DOHH2 (cell line): ENCODE results near the gene DTYMK.

Experiments
- H3F3A ChIP-seq: fragments of 200-600 bp; sonication (generic), shearing (Covaris generic); 2 replicates; pipeline ENCODE4 v1.6.0; 2016; ENCODE audit warnings: antibody characterized with exemption, mild to moderate bottlenecking; ENCODE audit not compliant: control insufficient read depth, insufficient read depth
- H3K27ac ChIP-seq: fragments of 200-600 bp; sonication (generic); 2 replicates; pipeline ENCODE4 v1.5.1; 2014; ENCODE audit warnings: low read depth, mild to moderate bottlenecking, low read length, moderate library complexity
- H3K27me3 ChIP-seq: fragments of 200-600 bp; sonication (generic); 2 replicates; pipeline ENCODE4 v1.6.1; 2014; ENCODE audit warnings: mild to moderate bottlenecking, low read length, mixed read lengths; ENCODE audit not compliant: control insufficient read depth
- H3K36me3 ChIP-seq: fragments of 200-600 bp; sonication (generic); 2 replicates; pipeline ENCODE4 v1.6.1; 2014; ENCODE audit warnings: mild to moderate bottlenecking, low read length, moderate library complexity, mixed read lengths; ENCODE audit not compliant: control insufficient read depth
- H3K4me1 ChIP-seq: fragments of 200-600 bp; sonication (generic); 2 replicates; pipeline ENCODE4 v1.6.1; 2014; ENCODE audit warnings: mild to moderate bottlenecking, low read length, mixed read lengths; ENCODE audit not compliant: control insufficient read depth
- H3K4me2 ChIP-seq: fragments of 200-600 bp; sonication (generic); 2 replicates; pipeline ENCODE4 v1.6.0; 2014; ENCODE audit warnings: mild to moderate bottlenecking, low read length, moderate library complexity
- H3K4me3 ChIP-seq: fragments of 200-600 bp; sonication (generic); 2 replicates; pipeline ENCODE4 v1.5.1; 2014; ENCODE audit warnings: mild to moderate bottlenecking, low read length, mixed read lengths
- H3K79me2 ChIP-seq: fragments of 200-600 bp; sonication (generic); 2 replicates; pipeline ENCODE4 v1.6.1; 2014; ENCODE audit warnings: mild to moderate bottlenecking, low read length, mixed read lengths; ENCODE audit not compliant: control insufficient read depth
- H3K9me2 ChIP-seq: fragments of 200-600 bp; sonication (generic); replicated peaks from 2 replicates; pipeline ENCODE4 v1.6.1; 2014; ENCODE audit warnings: mild to moderate bottlenecking, low read length, mixed read lengths; ENCODE audit not compliant: control insufficient read depth
- H3K9me3 ChIP-seq: fragments of 200-600 bp; sonication (generic); 2 replicates; pipeline ENCODE4 v1.6.1; 2014; ENCODE audit warnings: antibody characterized with exemption, low read length, mixed read lengths; ENCODE audit not compliant: control insufficient read depth, insufficient read depth
- H4K20me1 ChIP-seq: fragments of 200-600 bp; sonication (generic); 2 replicates; pipeline ENCODE4 v1.6.0; 2014; ENCODE audit warnings: low read depth, mild to moderate bottlenecking, antibody characterized with exemption, low read length, moderate library complexity; ENCODE audit not compliant: control insufficient read depth, insufficient read depth
- EZH2phosphoT487 ChIP-seq: fragments of 200-600 bp; sonication (generic); IDR thresholded peaks from 2 replicates; pipeline ENCODE4 v1.6.1; 2017; ENCODE audit warnings: borderline replicate concordance, mild to moderate bottlenecking, antibody characterized with exemption, low read length, moderate library complexity, mixed read lengths
- TF ChIP-seq, protein P1 (sequence below): fragments of 200-600 bp; sonication (generic); IDR thresholded peaks from one replicate; pipeline ENCODE4 v1.5.1; 2014; ENCODE audit warnings: antibody characterized with exemption, mild to moderate bottlenecking, low read depth, low read length; ENCODE audit not compliant: poor library complexity, severe bottlenecking

Gene DTYMK

GRCh38 chr2:241678307-241678706 lies 8.3 kb downstream of the DTYMK start:
- Histone ChIP-seq H3K4me2 (no peak overlapping the region), H3K79me2 (peaks cover 32% of the 10 kb centered on the region), H3K4me3 (no peak overlapping the region), H3K4me1 (no peaks in the 10 kb centered on the region), H3K27ac (no peak overlapping the region), H3F3A (no peaks in the 10 kb centered on the region), H4K20me1 (no peaks in the 10 kb centered on the region), H3K36me3 (peaks cover 95% of the 10 kb centered on the region), H3K9me2 (no peaks in the 10 kb centered on the region), H3K27me3 (no peaks in the 10 kb centered on the region), H3K9me3 (no peaks in the 10 kb centered on the region)
- TF ChIP-seq, protein P1, sequence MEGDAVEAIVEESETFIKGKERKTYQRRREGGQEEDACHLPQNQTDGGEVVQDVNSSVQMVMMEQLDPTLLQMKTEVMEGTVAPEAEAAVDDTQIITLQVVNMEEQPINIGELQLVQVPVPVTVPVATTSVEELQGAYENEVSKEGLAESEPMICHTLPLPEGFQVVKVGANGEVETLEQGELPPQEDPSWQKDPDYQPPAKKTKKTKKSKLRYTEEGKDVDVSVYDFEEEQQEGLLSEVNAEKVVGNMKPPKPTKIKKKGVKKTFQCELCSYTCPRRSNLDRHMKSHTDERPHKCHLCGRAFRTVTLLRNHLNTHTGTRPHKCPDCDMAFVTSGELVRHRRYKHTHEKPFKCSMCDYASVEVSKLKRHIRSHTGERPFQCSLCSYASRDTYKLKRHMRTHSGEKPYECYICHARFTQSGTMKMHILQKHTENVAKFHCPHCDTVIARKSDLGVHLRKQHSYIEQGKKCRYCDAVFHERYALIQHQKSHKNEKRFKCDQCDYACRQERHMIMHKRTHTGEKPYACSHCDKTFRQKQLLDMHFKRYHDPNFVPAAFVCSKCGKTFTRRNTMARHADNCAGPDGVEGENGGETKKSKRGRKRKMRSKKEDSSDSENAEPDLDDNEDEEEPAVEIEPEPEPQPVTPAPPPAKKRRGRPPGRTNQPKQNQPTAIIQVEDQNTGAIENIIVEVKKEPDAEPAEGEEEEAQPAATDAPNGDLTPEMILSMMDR = no peak
- TF ChIP-seq EZH2phosphoT487 = no peak

- H3K9me2 ChIP-seq = no peaks in the 10 kb centered on the region
- no peaks in the 10 kb centered on the region for H3K4me1 ChIP-seq
- no peaks in the 10 kb centered on the region for H4K20me1 ChIP-seq
- no peak overlapping the region for H3K27ac ChIP-seq
- peaks cover 23% of the 10 kb centered on the region for H3K79me2 ChIP-seq
- H3K4me3 ChIP-seq = no peak overlapping the region
- H3K36me3 ChIP-seq = peaks cover 86% of the 10 kb centered on the region
- TF ChIP-seq, protein P1 = no peak
- no peak for TF ChIP-seq EZH2phosphoT487
- H3K4me2 ChIP-seq = no peak overlapping the region
- no peaks in the 10 kb centered on the region for H3K27me3 ChIP-seq
- H3F3A ChIP-seq = no peaks in the 10 kb centered on the region
- H3K9me3 ChIP-seq = no peaks in the 10 kb centered on the region
Measured at GRCh38 chr2:241677392-241677791, 9.2 kb downstream of the DTYMK start.

- Histone ChIP-seq H4K20me1 (no peaks in the 10 kb centered on the region), H3K9me2 (no peaks in the 10 kb centered on the region), H3K9me3 (no peaks in the 10 kb centered on the region), H3K27me3 (no peaks in the 10 kb centered on the region), H3F3A (no peaks in the 10 kb centered on the region), H3K4me2 (no peak overlapping the region), H3K4me3 (no peak overlapping the region), H3K79me2 (peaks cover 16% of the 10 kb centered on the region), H3K27ac (no peak overlapping the region), H3K4me1 (no peaks in the 10 kb centered on the region), H3K36me3 (peaks cover 84% of the 10 kb centered on the region)
- no peak for TF ChIP-seq EZH2phosphoT487
- TF ChIP-seq, protein P1 = no peak
Measured at GRCh38 chr2:241676665-241677064, 9.9 kb downstream of the DTYMK start.

GRCh38 chr2:241675885-241676284 lies 10.7 kb downstream of the DTYMK start:
- Histone ChIP-seq H3K9me3 (no peaks in the 10 kb centered on the region), H4K20me1 (no peaks in the 10 kb centered on the region), H3K4me1 (no peaks in the 10 kb centered on the region), H3K27ac (no peak overlapping the region), H3K4me3 (no peak overlapping the region), H3K79me2 (peaks cover 9% of the 10 kb centered on the region), H3K9me2 (no peaks in the 10 kb centered on the region), H3K4me2 (no peak overlapping the region), H3K27me3 (no peaks in the 10 kb centered on the region), H3F3A (no peaks in the 10 kb centered on the region), H3K36me3 (peaks cover 82% of the 10 kb centered on the region)
- no peak for TF ChIP-seq EZH2phosphoT487
- TF ChIP-seq, protein P1 = no peak
